K562 (cell line): ENCODE results near the gene ADAM15. TPM values are rescaled to one million over a fixed set of nuclear protein-coding genes. Genes with fewer than 3 reads are reported as not detected.

Source experiments
- ATAC-seq: fragments of 200-7000 bp; cut with Tn5 transposase; 3 replicates; pipeline ENCODE4 v1.9.1; 2020; ENCODE audit warnings: moderate library complexity
- BruUV-seq: library from RNA; stranded (reverse); fragments of 400-500 nt; replicated peaks from 2 replicates; lab custom pipeline; 2021; lab: Mats Ljungman, UMichigan
- CTCF ChIA-PET: fragments of 300-600 bp; formaldehyde crosslinking; extraction: SDS; loops from one replicate; lab custom pipeline; 2021; ENCODE audit warnings: low intra/inter-chr PET ratio; lab: Yijun Ruan, JAX
- POLR2A ChIA-PET: fragments of 300-600, 350-650 bp; sonication (Branson Sonifier 250); formaldehyde crosslinking; extraction: SDS; loops from one replicate; lab custom pipeline; 2021; ENCODE audit warnings: antibody characterized with exemption, inconsistent platforms; lab: Yijun Ruan, JAX
- DNase-seq, 4 experiments: peaks; one replicate each; pipeline versions ENCODE4 v3.0.0 to v3.0.0-alpha.2; 2011 to 2018; ENCODE audit warnings: low spot score in 3 of 4, mixed read lengths in 3 of 4; ENCODE audit errors: extremely low read depth in 1 of 4
- FAIRE-seq: peaks from 2 replicates; lab custom pipeline; 2011; peaks lifted over from hg19 to GRCh38; lab: Jason Lieb, UNC
- H2AFZ ChIP-seq: 2 replicates; pipeline ENCODE4 v1.6.0; 2011; ENCODE audit warnings: low read depth, low read length, control low read depth, inconsistent platforms
- H3K27ac ChIP-seq: fragments of 200-600 bp; 3 replicates; pipeline ENCODE4 v1.8.0; 2011; ENCODE audit warnings: low read depth, mild to moderate bottlenecking, control low read depth, inconsistent platforms, low read length, moderate library complexity, mixed read lengths; ENCODE audit errors: extremely low read depth
- H3K27me3 ChIP-seq, 2 experiments: fragments of 300-600 bp in 1 of 2; 2 replicates in 1 of 2; 3 replicates in 1 of 2; pipeline versions ENCODE4 v1.6.0 to v1.8.0; 2011; ENCODE audit warnings: inconsistent platforms in 2 of 2, low read length in 2 of 2, mild to moderate bottlenecking in 1 of 2, mixed read lengths in 1 of 2, moderate library complexity in 1 of 2; ENCODE audit not compliant: control insufficient read depth in 2 of 2, insufficient read depth in 2 of 2
- H3K36me3 ChIP-seq: fragments of 300-600 bp; 3 replicates; pipeline ENCODE4 v1.8.0; 2011; ENCODE audit warnings: mild to moderate bottlenecking, low read length, inconsistent platforms; ENCODE audit not compliant: control insufficient read depth, insufficient read depth
- H3K4me1 ChIP-seq, 2 experiments: fragments of 200-600 bp in 1 of 2; replicated peaks in 1 of 2; 2 replicates in 1 of 2; 3 replicates in 1 of 2; pipeline versions ENCODE4 v1.5.1 to v1.8.0; 2011; ENCODE audit warnings: inconsistent platforms in 2 of 2, low read length in 2 of 2, mild to moderate bottlenecking in 1 of 2, mixed read lengths in 1 of 2, moderate library complexity in 1 of 2; ENCODE audit not compliant: control insufficient read depth in 2 of 2, insufficient read depth in 2 of 2
- H3K4me2 ChIP-seq: 2 replicates; pipeline ENCODE4 v1.6.1; 2011; ENCODE audit warnings: low read length, control low read depth, inconsistent platforms, mixed read lengths; ENCODE audit not compliant: insufficient read depth
- H3K4me3 ChIP-seq: fragments of 200-600 bp; sonication (generic), shearing (Covaris generic); 2 replicates; pipeline ENCODE4 v1.5.1; 2016; ENCODE audit warnings: control low read depth, inconsistent platforms
- H3K79me2 ChIP-seq: fragments of 200-600 bp; 3 replicates; pipeline ENCODE4 v1.8.0; 2011; ENCODE audit warnings: low read length, inconsistent platforms; ENCODE audit not compliant: control insufficient read depth, insufficient read depth
- H3K9ac ChIP-seq, 2 experiments: 2 replicates each; pipeline versions ENCODE4 v1.6.0 to v1.6.1; 2011; ENCODE audit warnings: low read depth in 2 of 2, low read length in 2 of 2, control low read depth in 1 of 2, inconsistent platforms in 1 of 2, mild to moderate bottlenecking in 1 of 2, mixed read lengths in 1 of 2; ENCODE audit not compliant: insufficient read depth in 1 of 2
- H3K9me1 ChIP-seq: one replicate; pipeline ENCODE4 v1.6.0; 2011; ENCODE audit warnings: inconsistent platforms, mild to moderate bottlenecking, low read length, moderate library complexity; ENCODE audit not compliant: control insufficient read depth, insufficient read depth
- H3K9me3 ChIP-seq: replicated peaks from 2 replicates; pipeline ENCODE4 v1.5.1; 2011; ENCODE audit warnings: low read depth, low read length, inconsistent platforms; ENCODE audit not compliant: control insufficient read depth, insufficient read depth
- H4K20me1 ChIP-seq: replicated peaks from 2 replicates; pipeline ENCODE4 v1.6.1; 2011; ENCODE audit warnings: low read length, inconsistent platforms, mixed read lengths; ENCODE audit not compliant: control insufficient read depth, insufficient read depth
- DLX4 ChIP-seq: fragments of 250-450 bp; sonication (Bioruptor Pico); IDR thresholded peaks from 2 replicates; pipeline ENCODE4 v1.6.1; 2021; ENCODE audit warnings: mild to moderate bottlenecking
- ILK ChIP-seq: fragments of 450-650 bp; IDR thresholded peaks from 2 replicates; pipeline ENCODE4 v1.6.1; 2016; ENCODE audit warnings: missing genetic modification characterization, low read depth, mild to moderate bottlenecking, missing compliant biosample characterization, moderate library complexity, borderline replicate concordance
- KLF6 ChIP-seq: fragments of 250-450 bp; sonication (Bioruptor Pico); IDR thresholded peaks from 2 replicates; pipeline ENCODE4 v1.4.0; 2020; ENCODE audit warnings: mild to moderate bottlenecking, moderate library complexity, borderline replicate concordance
- RREB1 ChIP-seq: fragments of 250-450 bp; sonication (Bioruptor Pico); IDR thresholded peaks from 2 replicates; pipeline ENCODE4 v1.4.0; 2020
- ZFX ChIP-seq: sonication (generic); formaldehyde crosslinking; IDR thresholded peaks from 2 replicates; pipeline ENCODE4 v1.8.0; 2022; ENCODE audit warnings: mild to moderate bottlenecking, missing genetic modification reagents, moderate library complexity
- ZNF695 ChIP-seq: fragments of 450-650 bp; formaldehyde crosslinking; IDR thresholded peaks from 2 replicates; pipeline ENCODE4 v1.4.0; 2020; ENCODE audit warnings: mild to moderate bottlenecking, moderate library complexity
- ZNF830 ChIP-seq: fragments of 250-450 bp; sonication (Bioruptor Pico); IDR thresholded peaks from 2 replicates; pipeline ENCODE4 v1.5.0; 2021; ENCODE audit warnings: mild to moderate bottlenecking
- WGBS: fragments of 100-300 bp; shearing (Covaris generic); methylation state at CpG from one replicate; pipeline ENCODE4 v1.1.6; 2016; ENCODE audit warnings: low coverage, mixed read lengths; ENCODE audit not compliant: insufficient coverage; ENCODE audit errors: missing lambda C conversion rate; 5-methylcytosine and 5-hydroxymethylcytosine counted together
- in situ Hi-C: fragments of 300-500 bp; cut with MboI; formaldehyde crosslinking; loops from 4 replicates; pipeline ENCODE4 v1.15.0; 2018; ENCODE audit warnings: inconsistent platforms, mixed read lengths
- intact Hi-C: fragments of 100-400 bp; cut with micrococcal nuclease; formaldehyde crosslinking; loops from 2 replicates; pipeline ENCODE4 v1.14.2; 2022
- polyA plus RNA-seq, 8 experiments: library from polyadenylated mRNA; depleted of rRNA in 4 of 8; stranded (reverse) in 5 of 8; unstranded in 3 of 8; fragments of >200 nt; fragmentation: Nextera tagmentation in 2 of 8; fragmentation: Illumina TruSeq in 1 of 8; extraction: Ambion mirVana in 2 of 8; extraction: Trizol in 1 of 8; gene quantifications; 2 replicates each; pipeline versions ENCODE4 v1.2.1 to v1.2.3, GENCODE V29; 2011 to 2014; ENCODE audit warnings: inconsistent platforms in 1 of 8, missing spikeins in 1 of 8
- total RNA-seq, 7 experiments: library from RNA; depleted of rRNA in 6 of 7; stranded (reverse); fragments of >200 nt in 6 of 7; fragmentation: Illumina TruSeq in 2 of 7; extraction: Trizol in 2 of 7; gene quantifications; 2 replicates each; pipeline versions ENCODE4 v1.2.1 to v1.2.3, GENCODE V29; 2011 to 2021; ENCODE audit warnings: low replicate concordance in 1 of 7

The ADAM15 gene
- total and polyA plus RNA-seq, 9 of the 15 experiments (the other 6 are each of a cell fraction or from before 2014, with no cell fraction given), result 0.69 to 72.3 (median 32.8) TPM

GRCh38 chr1:155106862-155107261 lies 55.7 kb downstream of the ADAM15 start:
- no peak overlapping the region for H3K9ac ChIP-seq
- no peaks in the 10 kb centered on the region for H3K36me3 ChIP-seq
- DNase-seq, result no peak
- H3K27me3 ChIP-seq, result no peaks in the 10 kb centered on the region
- H3K4me2 ChIP-seq, result no peak overlapping the region
- TF ChIP-seq ILK (tag) (no peak), ZNF695 (CRISPR knock-in tag) (no peak), ZNF830 (CRISPR knock-in tag) (no peak), RREB1 (CRISPR knock-in tag) (no peak), KLF6 (CRISPR knock-in tag) (no peak), DLX4 (no peak), ZFX (CRISPR knock-in tag) (no peak)
- POLR2A ChIA-PET, result interaction anchor here (0.7 to 1.6 kb wide), 4 partner anchors 9 to 87 kb away, joined by 3 to 6 read pairs (median 4); no protein-coding TSS in a partner anchor
- intact Hi-C loops, result no loop called here
- WGBS, result 52% methylated on average over 4 of the region's 6 CpGs
- no peak overlapping the region for H2AFZ ChIP-seq
- ATAC-seq, result no peak
- no peaks in the 10 kb centered on the region for H3K79me2 ChIP-seq
- H3K9me3 ChIP-seq, result no peaks in the 10 kb centered on the region
- no peaks in the 10 kb centered on the region for H4K20me1 ChIP-seq
- in situ Hi-C loops, result no loop called here
- peaks cover 8 to 12% of the 10 kb centered on the region in 2 experiments; a peak in 4 of 5 replicates for H3K4me1 ChIP-seq
- no peak for FAIRE-seq
- CTCF ChIA-PET, result no interaction called here
- H3K9me1 ChIP-seq, result no peaks in the 10 kb centered on the region
- no TSS peak for BruUV-seq
- H3K4me3 ChIP-seq, result no peak overlapping the region
- no peak overlapping the region for H3K27ac ChIP-seq
